ENCODE measurements around the gene SLC9A5.

The SLC9A5 gene

GRCh38 chr16:67240506-67240905, 8.3 kb upstream of the SLC9A5 start:
- no peak for DNase-seq (ENCODE audit: low read depth in 2 of 2)

- DNase-seq (ENCODE audit: low read depth in 2 of 2): no peak
Observed at GRCh38 chr16:67241008-67241900, 7.5 kb upstream of the SLC9A5 start.

GRCh38 chr16:67242138-67242730, 6.5 kb upstream of the SLC9A5 start:
- no peak for DNase-seq (ENCODE audit: low read depth in 2 of 2)

- no peak for DNase-seq (ENCODE audit: low read depth in 2 of 2)
Observed at GRCh38 chr16:67243481-67243880, 5.3 kb upstream of the SLC9A5 start.

GRCh38 chr16:67244387-67245185, 4.2 kb upstream of the SLC9A5 start:
- DNase-seq (ENCODE audit: low read depth in 2 of 2): peak; percentile 55 to 66

GRCh38 chr16:67245186-67245585, 3.6 kb upstream of the SLC9A5 start:
- DNase-seq (ENCODE audit: low read depth in 2 of 2): no peak

- no peak for DNase-seq (ENCODE audit: low read depth in 2 of 2)
Observed at GRCh38 chr16:67245674-67246080, 3.1 kb upstream of the SLC9A5 start.

- DNase-seq (ENCODE audit: low read depth in 2 of 2): peak in 1 of 2 donors; percentile 25
Observed at GRCh38 chr16:67246081-67246755, 2.6 kb upstream of the SLC9A5 start.

GRCh38 chr16:67246756-67247191, 2.0 kb upstream of the SLC9A5 start:
- no peak for DNase-seq (ENCODE audit: low read depth in 2 of 2)

DNA sequence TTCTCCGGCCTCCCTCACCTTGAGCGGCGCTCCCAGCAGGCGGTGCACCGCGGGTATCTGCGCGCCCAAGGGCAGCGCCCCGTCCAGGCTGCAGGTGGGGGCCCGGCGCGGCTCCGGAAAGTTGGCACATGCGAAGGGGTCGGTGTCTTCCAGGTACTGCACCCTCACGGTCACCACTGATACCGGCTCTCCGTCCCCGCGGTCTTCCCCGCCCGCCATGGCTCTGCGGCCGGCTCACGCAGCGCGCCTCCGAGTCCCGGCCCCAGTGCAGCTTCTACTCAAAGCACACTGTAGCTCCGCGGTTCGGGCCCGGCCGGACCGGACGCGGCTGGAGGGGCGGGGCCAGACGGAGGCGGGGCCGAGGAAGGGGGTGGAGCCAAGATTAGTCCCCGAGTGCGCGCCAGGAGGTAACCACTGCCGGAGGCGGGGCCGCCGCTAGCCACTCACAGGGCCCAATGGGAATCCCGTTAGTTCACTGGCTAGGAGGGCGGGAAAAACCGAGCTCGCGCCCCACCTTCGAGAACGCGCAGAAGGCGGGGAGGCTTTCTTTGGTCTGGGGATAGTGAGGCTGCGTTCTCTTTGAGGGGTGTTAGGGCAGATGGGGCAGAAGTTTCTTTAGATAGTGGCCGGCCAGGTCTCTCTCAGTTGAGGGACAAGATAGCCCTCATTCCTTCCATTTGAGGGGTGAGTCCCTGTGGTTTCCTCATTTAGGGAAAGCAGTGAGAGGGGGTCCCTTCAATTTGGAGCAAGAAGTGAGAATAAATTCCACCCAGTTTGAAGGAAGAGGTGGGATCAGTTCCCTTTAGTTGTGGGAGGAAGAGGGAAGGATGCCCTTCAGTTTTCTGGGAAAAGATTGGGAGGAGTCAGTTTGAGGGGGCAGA, 1.3 kb upstream of the SLC9A5 start, which contains the start of gene FHOD1:
Gene FHOD1, minus strand, starts transcription at position 290 of the 881 bp plus-strand sequence. Its CDS starts 71 bp downstream, at position 219.
- peak; percentile 90 to 93 for DNase-seq (ENCODE audit: low read depth in 2 of 2)

DNA sequence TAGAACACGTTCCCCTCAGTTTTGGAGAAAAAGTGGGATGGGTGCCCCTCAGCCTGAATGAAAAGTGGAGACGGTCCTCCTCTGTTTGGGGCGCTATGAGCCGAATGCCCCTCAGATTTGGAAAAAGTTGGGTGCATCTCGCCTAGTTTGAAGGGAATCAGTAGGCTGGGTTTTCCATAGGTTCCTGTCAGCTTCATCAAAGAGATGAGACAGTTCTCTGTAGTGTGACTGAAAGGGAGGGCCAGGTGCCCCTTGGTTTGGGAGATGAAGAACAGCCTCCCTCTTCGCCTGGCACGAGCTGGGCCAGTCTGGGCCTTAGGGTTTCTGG, 742 bp upstream of the SLC9A5 start:
- DNase-seq (ENCODE audit: low read depth in 2 of 2): no peak

DNA sequence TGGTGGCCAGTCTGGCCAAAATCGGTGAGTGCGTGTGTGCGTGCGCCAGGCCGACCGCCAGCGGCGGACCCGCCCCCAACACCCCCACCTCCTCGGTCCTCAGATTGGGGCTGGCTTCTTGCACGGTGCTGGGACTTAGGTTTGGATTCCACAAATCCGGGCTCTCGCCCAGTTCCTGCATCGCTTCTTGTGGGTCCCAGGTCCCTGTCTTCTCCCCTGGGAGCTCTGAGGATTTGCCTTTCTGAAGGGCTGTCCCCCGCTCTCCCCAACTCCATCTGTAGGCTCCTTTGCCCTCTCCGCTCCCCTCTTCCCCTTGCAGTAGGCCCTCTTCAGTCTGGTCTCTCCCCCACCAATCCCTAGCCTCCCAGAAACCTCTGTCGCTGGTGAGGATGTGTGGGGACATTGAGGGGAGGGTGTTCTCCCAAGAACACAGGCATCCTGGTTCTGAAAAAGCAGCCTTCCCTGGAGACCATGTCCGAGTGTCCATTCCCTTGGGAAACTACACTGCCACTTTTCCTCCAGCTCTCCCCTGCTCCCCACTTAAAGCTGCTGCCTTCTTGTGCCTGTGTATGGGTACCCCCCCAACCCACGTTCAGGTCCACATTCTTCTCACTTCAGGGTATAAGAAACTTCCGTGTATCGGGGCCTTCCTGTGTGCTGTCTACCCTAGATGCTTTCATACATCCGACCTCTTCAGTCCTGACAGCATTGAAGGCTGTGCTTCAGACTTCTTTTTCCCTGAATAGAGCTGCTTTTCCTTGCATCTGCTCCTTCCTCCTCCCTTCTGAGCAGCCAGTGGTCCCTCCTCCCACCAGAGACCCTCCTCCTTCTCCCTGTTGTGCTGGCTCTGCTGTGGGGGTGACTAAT, 632 bp downstream of the SLC9A5 start:
- DNase-seq (ENCODE audit: low read depth in 2 of 2): no peak

- no peak for DNase-seq (ENCODE audit: low read depth in 2 of 2)
Observed at GRCh38 chr16:67250045-67250327, 1.2 kb downstream of the SLC9A5 start.

GRCh38 chr16:67252609-67253497, 4.1 kb downstream of the SLC9A5 start:
- DNase-seq (ENCODE audit: low read depth in 2 of 2): no peak

DNA sequence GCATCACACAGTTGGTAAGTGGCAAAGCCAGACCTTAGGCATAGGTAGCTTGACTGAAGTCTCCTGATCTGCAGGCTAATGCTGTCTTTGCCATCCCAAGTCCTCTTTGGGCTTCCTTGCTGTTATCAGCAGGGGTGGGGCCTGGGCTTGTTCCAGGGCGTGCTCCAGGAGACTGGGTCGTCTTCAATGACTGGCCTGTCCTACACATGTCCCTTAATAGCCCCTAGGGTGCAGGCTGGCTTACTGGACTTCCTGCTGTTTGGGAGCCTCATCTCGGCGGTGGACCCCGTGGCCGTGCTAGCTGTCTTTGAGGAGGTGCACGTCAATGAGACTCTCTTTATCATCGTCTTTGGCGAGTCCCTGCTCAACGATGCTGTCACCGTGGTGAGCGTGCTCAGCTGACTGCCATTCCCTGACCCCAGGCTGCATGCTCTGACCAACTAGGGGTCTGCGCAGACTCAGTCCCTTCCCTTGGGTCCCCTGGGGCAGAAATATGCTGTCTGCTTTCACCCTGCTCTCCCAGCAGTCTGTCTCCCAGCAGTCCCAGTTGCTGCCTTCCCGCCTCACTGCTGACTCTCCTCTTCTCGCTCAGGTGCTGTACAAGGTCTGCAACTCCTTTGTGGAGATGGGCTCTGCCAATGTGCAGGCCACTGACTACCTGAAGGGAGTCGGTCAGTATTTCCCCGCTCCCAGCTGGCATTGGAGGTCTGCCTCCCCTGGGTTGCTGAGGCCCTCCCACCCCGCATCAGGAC, 6.2 kb downstream of the SLC9A5 start:
- no peak for DNase-seq (ENCODE audit: low read depth in 2 of 2)

DNA sequence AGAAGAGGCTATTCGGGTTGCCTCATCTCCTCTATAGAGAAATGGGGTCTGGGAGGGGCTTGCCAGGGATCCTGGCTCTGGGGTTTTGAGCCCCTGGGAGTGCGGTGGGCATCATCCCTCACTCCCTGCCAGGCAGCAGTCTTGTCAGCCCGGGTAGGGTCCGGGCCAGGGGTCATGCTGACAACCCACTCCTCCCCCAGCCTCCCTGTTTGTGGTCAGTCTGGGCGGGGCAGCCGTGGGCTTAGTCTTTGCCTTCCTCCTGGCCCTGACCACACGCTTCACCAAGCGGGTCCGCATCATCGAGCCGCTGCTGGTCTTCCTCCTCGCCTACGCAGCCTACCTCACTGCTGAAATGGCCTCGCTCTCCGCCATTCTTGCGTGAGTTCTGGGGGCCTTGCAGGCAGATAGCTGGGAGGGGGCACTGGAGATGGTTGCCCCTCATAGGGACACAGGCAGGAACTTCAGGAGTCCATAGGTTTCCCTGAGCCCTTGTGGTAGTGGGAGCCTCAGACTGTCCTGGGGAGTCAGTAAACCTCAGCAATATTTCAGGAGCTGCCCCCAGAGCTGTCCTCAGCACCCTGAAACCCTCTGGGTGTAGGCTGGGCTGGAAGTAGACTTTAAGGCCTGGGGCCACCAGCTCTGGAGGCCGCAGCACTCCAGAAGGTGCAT, 6.9 kb downstream of the SLC9A5 start:
- no peak for DNase-seq (ENCODE audit: low read depth in 2 of 2)

- no peak for DNase-seq (ENCODE audit: low read depth in 2 of 2)
Observed at GRCh38 chr16:67256701-67257230, 8.0 kb downstream of the SLC9A5 start.

All from stimulated activated CD8-positive, alpha-beta memory T cell treated with anti-CD3 and anti-CD28 coated beads, Interleukin-7, amount 100 ng/mL, for 1 hour (primary cell).